Fibroblast of the conjunctiva (primary cell): Measurements from ENCODE around the gene OR13C9.
"Not testable (repeated sequence)": the region's sequence is repeated elsewhere in the genome, so short reads cannot be mapped to it uniquely, and the experiment has no call there.

Source experiments
- DNase-seq: peaks from one replicate; pipeline ENCODE4 v3.0.0-alpha.2; 2010; ENCODE audit warnings: low read depth

The OR13C9 gene

GRCh38 chr9:104618104-104618503 lies at the start of gene OR13C9:
Gene OR13C9 (minus strand): TSS chr9:104618204. CDS start chr9:104618204, 0 bp downstream.
- no peak for DNase-seq

GRCh38 chr9:104658496-104659195 lies 40.6 kb upstream of the OR13C9 start:
- no peak for DNase-seq

GRCh38 chr9:104635456-104635855 lies 17.5 kb upstream of the OR13C9 start:
- DNase-seq: no peak

GRCh38 chr9:104633976-104634520 lies 16.0 kb upstream of the OR13C9 start:
- DNase-seq: no peak

GRCh38 chr9:104625964-104626363 lies 8.0 kb upstream of the OR13C9 start:
- DNase-seq: not testable (repeated sequence)

GRCh38 chr9:104617418-104617817 lies 586 bp downstream of the OR13C9 start:
- no peak for DNase-seq

GRCh38 chr9:104611213-104611612 lies 6.8 kb downstream of the OR13C9 start:
- no peak for DNase-seq

- no peak for DNase-seq
Measured at GRCh38 chr9:104608336-104608735, 9.7 kb downstream of the OR13C9 start.

- no peak for DNase-seq
Measured at GRCh38 chr9:104606152-104606551, 11.9 kb downstream of the OR13C9 start.

- not testable (repeated sequence) for DNase-seq
Measured at GRCh38 chr9:104605527-104605926, 12.5 kb downstream of the OR13C9 start, which contains the start of gene OR13C2. Gene OR13C2 (minus strand): TSS chr9:104605627. CDS start chr9:104605627, 0 bp downstream.

GRCh38 chr9:104604801-104605200 lies 13.2 kb downstream of the OR13C9 start:
- DNase-seq: no peak

GRCh38 chr9:104599313-104599712 lies 18.7 kb downstream of the OR13C9 start, which contains the start of gene OR13C5:
Gene OR13C5 (minus strand): TSS chr9:104599413. CDS start chr9:104599413, 0 bp downstream.
- not testable (repeated sequence) for DNase-seq

GRCh38 chr9:104598749-104599148 lies 19.3 kb downstream of the OR13C9 start:
- DNase-seq: not testable (repeated sequence)

- DNase-seq: no peak
Measured at GRCh38 chr9:104589626-104590025, 28.4 kb downstream of the OR13C9 start.

- peak; percentile 81 for DNase-seq
Measured at GRCh38 chr9:104586496-104587180, 31.4 kb downstream of the OR13C9 start.

- DNase-seq: no peak
Measured at GRCh38 chr9:104580562-104580961, 37.4 kb downstream of the OR13C9 start.

- DNase-seq: no peak
Measured at GRCh38 chr9:104577263-104577662, 40.7 kb downstream of the OR13C9 start.

- DNase-seq: peak; percentile 5
Measured at GRCh38 chr9:104575456-104575855, 42.5 kb downstream of the OR13C9 start.

GRCh38 chr9:104572612-104573011 lies 45.4 kb downstream of the OR13C9 start:
- DNase-seq: no peak

- DNase-seq: no peak
Measured at GRCh38 chr9:104568868-104569267, 49.1 kb downstream of the OR13C9 start, which contains the start of gene OR13C8. Gene OR13C8 (plus strand): TSS chr9:104569168. CDS start chr9:104569168, 0 bp downstream.
